Activated CD8-positive, alpha-beta memory T cell treated with anti-CD3 and anti-CD28 coated beads, Interleukin-2, amount 10 ng/mL, durations not matched to agents 7 days and 5 days (primary cell): Measurements from ENCODE around the gene CIB2. TPM values are rescaled to one million over a fixed set of nuclear protein-coding genes. Genes with fewer than 3 reads are reported as not detected.

Experiments used
- ATAC-seq: fragments of 150-1000 bp; cut with Tn5 transposase; one replicate; pipeline ENCODE4 v1.10.0; 2021; ENCODE audit warnings: moderate library complexity
- CTCF ChIA-PET: fragments of 350-600 bp; sonication (Branson Sonifier 250); formaldehyde crosslinking; loops from one replicate; lab custom pipeline; 2021; ENCODE audit warnings: antibody characterized with exemption; lab: Charles Lee
- DNase-seq: peaks from one replicate; pipeline ENCODE4 v3.0.0-alpha.2; 2020
- H3K27ac Mint-ChIP-seq: one replicate; pipeline ENCODE4 v1.8.0; 2021; ENCODE audit warnings: mild to moderate bottlenecking, mixed read lengths
- H3K27me3 Mint-ChIP-seq: one replicate; pipeline ENCODE4 v1.8.0; 2021; ENCODE audit warnings: mixed read lengths
- H3K36me3 Mint-ChIP-seq: one replicate; pipeline ENCODE4 v1.8.0; 2021; ENCODE audit warnings: mild to moderate bottlenecking, mixed read lengths
- H3K4me1 Mint-ChIP-seq: one replicate; pipeline ENCODE4 v1.8.0; 2021; ENCODE audit warnings: mixed read lengths
- H3K4me3 Mint-ChIP-seq: one replicate; pipeline ENCODE4 v1.8.0; 2021; ENCODE audit warnings: mild to moderate bottlenecking, moderate library complexity, mixed read lengths
- H3K9me3 Mint-ChIP-seq: one replicate; pipeline ENCODE4 v1.8.0; 2022; ENCODE audit warnings: low read depth, mixed read lengths
- total RNA-seq, 2 experiments: library from RNA; stranded (reverse); gene quantifications; one replicate each; pipeline ENCODE4 v1.2.3, GENCODE V29; 2021

CIB2 gene
- total RNA-seq, 2 experiments from 2014 or later, result 0.94 to 1.2 TPM

DNA sequence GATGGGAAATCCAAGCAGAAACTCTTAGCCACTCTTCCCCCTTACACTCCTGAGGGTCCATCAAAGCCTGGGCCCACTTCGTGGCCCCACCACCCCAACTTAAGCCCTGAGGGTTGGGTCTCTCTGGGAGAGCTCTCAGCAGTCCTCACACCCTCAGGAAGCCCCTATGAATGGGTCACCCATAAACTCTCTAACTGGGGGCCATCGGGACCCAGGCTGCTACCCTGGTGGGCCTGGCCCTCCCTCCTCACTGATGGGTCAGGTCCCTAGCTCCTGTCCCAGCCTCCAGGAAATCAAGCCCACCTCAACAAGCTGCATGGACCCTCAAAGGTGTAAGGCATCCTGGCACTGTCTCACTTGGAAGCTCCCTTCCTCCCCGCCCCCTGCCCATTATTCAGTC is 19.5 kb downstream of the CIB2 start:
- CTCF ChIA-PET, result interaction anchor here (1.0 to 14.6 kb wide), 15 partner anchors 10 to 311 kb away, joined by 3 to 251 read pairs (median 4); partner anchors contain the start of gene TBC1D2B
- Mint-ChIP-seq H3K4me1 (peaks cover 25% of the 10 kb centered on the region), H3K4me3 (no peak overlapping the region), H3K36me3 (no peaks in the 10 kb centered on the region), H3K9me3 (no peaks in the 10 kb centered on the region), H3K27me3 (no peaks in the 10 kb centered on the region), H3K27ac (no peak overlapping the region)
- ATAC-seq (no peak), DNase-seq (no peak)

DNA sequence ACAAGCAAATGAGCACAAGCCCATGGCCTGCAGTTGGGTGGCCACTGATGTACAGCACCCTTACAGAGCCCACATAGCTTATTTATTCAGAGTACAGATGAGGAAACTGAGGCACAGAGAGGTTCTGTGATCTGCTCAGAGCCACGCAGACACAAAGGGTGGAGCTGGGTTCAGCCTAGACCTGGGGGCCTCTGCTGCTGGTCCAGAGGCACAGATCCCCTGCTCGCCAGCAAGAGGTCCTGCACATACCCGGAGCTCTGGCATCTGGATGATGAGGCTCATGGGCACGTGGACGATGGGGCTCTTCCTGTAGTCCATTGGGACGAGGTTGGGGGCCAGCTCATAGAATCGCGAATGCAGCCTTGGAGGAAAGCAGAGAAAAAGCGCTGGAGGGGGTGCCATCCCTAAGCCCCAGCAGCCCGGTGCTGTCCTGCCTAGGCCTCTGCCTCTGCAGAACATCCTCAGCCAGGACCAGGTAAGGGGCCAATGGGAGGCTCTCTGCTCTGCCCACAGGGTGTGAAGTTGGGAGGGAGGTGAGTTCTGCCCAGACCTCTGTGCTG is 20.2 kb downstream of the CIB2 start:
- H3K9me3 Mint-ChIP-seq, result no peaks in the 10 kb centered on the region
- ATAC-seq, result no peak
- no peak overlapping the region for H3K4me3 Mint-ChIP-seq
- H3K36me3 Mint-ChIP-seq, result no peaks in the 10 kb centered on the region
- CTCF ChIA-PET, result interaction anchor here (0.8 to 14.6 kb wide), 10 partner anchors 36 to 312 kb away, joined by 3 to 251 read pairs (median 58); partner anchors contain the start of gene TBC1D2B
- peaks cover 33% of the 10 kb centered on the region for H3K4me1 Mint-ChIP-seq
- no peak overlapping the region for H3K27ac Mint-ChIP-seq
- H3K27me3 Mint-ChIP-seq, result no peaks in the 10 kb centered on the region
- no peak for DNase-seq

- Mint-ChIP-seq H3K4me3 (no peak overlapping the region), H3K27me3 (no peaks in the 10 kb centered on the region), H3K4me1 (peaks cover 42% of the 10 kb centered on the region), H3K36me3 (no peaks in the 10 kb centered on the region), H3K9me3 (no peaks in the 10 kb centered on the region), H3K27ac (no peak overlapping the region)
- ATAC-seq (no peak), DNase-seq (no peak)
- CTCF ChIA-PET, result interaction anchor here (0.7 to 14.6 kb wide), 12 partner anchors 35 to 153 kb away, joined by 3 to 251 read pairs (median 9); partner anchors contain the start of gene TBC1D2B
Measured at GRCh38 chr15:78110096-78110495, 21.1 kb downstream of the CIB2 start.

- ATAC-seq (no peak), DNase-seq (no peak)
- H3K4me3 Mint-ChIP-seq, result no peak overlapping the region
- H3K27me3 Mint-ChIP-seq, result no peaks in the 10 kb centered on the region
- no peaks in the 10 kb centered on the region for H3K9me3 Mint-ChIP-seq
- H3K4me1 Mint-ChIP-seq, result peaks cover 51% of the 10 kb centered on the region
- CTCF ChIA-PET, result interaction anchor here (0.8 to 14.6 kb wide), 33 partner anchors 9 to 199 kb away, joined by 3 to 251 read pairs (median 7); partner anchors contain the start of genes SH2D7, SKIC8 and TBC1D2B
- H3K36me3 Mint-ChIP-seq, result no peaks in the 10 kb centered on the region
- no peak overlapping the region for H3K27ac Mint-ChIP-seq
Measured at GRCh38 chr15:78109156-78109555, 22.1 kb downstream of the CIB2 start.

DNA sequence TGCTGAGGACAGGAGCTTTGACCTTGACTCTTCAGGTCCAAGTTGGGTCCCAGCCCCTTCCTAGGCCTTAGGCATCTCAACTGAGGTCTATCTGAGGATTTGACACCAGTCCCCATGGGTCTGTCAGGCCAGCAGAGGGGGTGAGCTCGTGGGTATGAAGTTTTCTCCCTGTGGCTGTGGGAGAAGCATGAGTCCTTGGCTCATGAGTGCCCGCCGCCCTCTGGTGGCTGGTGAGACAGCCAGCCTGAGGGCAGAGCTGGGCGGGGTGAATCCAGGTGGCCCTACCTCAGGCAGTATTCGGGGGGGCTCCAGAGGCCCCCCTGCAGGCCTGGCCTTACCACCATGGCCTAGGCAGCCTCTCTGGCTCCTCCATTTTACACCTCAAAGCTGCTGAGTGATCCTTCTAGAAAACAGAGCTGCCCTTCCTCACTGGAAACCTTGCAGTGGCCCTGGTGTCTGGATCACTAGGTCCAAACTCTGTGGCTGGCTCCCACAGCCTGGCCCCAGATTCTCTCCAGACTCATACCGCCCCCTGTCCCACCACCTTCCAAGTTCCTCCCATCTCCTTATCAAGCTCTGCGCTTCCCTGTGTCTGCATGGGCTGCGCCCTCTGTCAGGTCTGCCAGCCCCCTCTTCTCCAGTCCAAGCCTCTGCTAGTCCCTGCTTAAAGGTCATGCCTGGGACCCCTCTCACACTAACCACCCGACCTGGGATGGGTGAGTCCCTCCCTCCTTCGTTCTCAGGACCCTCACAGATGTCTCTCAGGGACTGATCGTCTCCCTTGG is 22.8 kb downstream of the CIB2 start:
- peak; percentile 92 for DNase-seq
- Mint-ChIP-seq H3K27me3 (no peaks in the 10 kb centered on the region), H3K27ac (no peak overlapping the region), H3K4me1 (peaks cover 56% of the 10 kb centered on the region), H3K9me3 (no peaks in the 10 kb centered on the region), H3K4me3 (no peak overlapping the region), H3K36me3 (no peaks in the 10 kb centered on the region)
- peak; percentile 71 for ATAC-seq
- CTCF ChIA-PET, result interaction anchor here (0.6 to 14.6 kb wide), 51 partner anchors 9 to 736 kb away, joined by 3 to 251 read pairs (median 6); partner anchors contain the start of genes CIB2, SH2D7, SKIC8 and TBC1D2B

DNA sequence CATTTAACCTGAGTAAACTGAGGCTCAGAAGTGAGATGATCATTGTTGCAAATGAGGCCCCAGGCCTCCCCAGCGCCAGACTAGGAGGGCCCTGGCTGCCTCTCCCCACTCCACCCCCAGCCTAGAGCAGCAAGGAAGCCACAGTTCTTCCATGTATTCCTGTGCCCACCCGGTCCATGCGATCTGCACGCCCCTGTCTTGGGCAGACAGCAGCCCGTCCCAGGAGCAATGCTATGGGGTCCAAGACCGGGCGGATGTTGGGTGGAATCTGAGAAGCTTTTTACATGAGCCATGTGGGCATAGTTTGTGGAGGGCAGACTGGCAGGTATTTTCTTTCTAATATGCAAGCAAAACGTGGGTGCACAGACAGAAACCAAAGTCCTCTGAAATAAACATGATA is 23.8 kb downstream of the CIB2 start:
- H3K27me3 Mint-ChIP-seq, result no peaks in the 10 kb centered on the region
- H3K4me1 Mint-ChIP-seq, result peaks cover 62% of the 10 kb centered on the region
- H3K4me3 Mint-ChIP-seq, result no peak overlapping the region
- ATAC-seq (no peak), DNase-seq (no peak)
- H3K9me3 Mint-ChIP-seq, result no peaks in the 10 kb centered on the region
- peak overlapping the region; percentile 15 for H3K27ac Mint-ChIP-seq
- CTCF ChIA-PET, result interaction anchor here (0.7 to 14.6 kb wide), 23 partner anchors 15 to 173 kb away, joined by 3 to 251 read pairs (median 12); partner anchors contain the start of genes CIB2, SH2D7 and TBC1D2B
- H3K36me3 Mint-ChIP-seq, result no peaks in the 10 kb centered on the region

GRCh38 chr15:78105476-78106241 is 25.6 kb downstream of the CIB2 start:
- Mint-ChIP-seq H3K4me1 (peaks cover 76% of the 10 kb centered on the region), H3K27ac (peak overlapping the region; percentile 89), H3K4me3 (peak overlapping the region; percentile 59), H3K36me3 (no peaks in the 10 kb centered on the region), H3K9me3 (no peaks in the 10 kb centered on the region), H3K27me3 (no peaks in the 10 kb centered on the region)
- CTCF ChIA-PET, result interaction anchor here (1.2 to 14.6 kb wide), 11 partner anchors 13 to 204 kb away, joined by 4 to 251 read pairs (median 18); partner anchors contain the start of genes SH2D7 and TBC1D2B
- DNase-seq (peak; percentile 71), ATAC-seq (no peak)

- Mint-ChIP-seq H3K4me1 (peaks cover 76% of the 10 kb centered on the region), H3K4me3 (peak overlapping the region; percentile 59), H3K36me3 (no peaks in the 10 kb centered on the region), H3K9me3 (no peaks in the 10 kb centered on the region), H3K27me3 (no peaks in the 10 kb centered on the region), H3K27ac (peak overlapping the region; percentile 89)
- ATAC-seq, result peak; percentile 45
- peak; percentile 80 for DNase-seq
- CTCF ChIA-PET, result interaction anchor here (1.2 to 14.6 kb wide), 11 partner anchors 8 to 203 kb away, joined by 4 to 251 read pairs (median 8); partner anchors contain the start of genes SH2D7 and TBC1D2B
Measured at GRCh38 chr15:78104566-78105475, 26.4 kb downstream of the CIB2 start.

DNA sequence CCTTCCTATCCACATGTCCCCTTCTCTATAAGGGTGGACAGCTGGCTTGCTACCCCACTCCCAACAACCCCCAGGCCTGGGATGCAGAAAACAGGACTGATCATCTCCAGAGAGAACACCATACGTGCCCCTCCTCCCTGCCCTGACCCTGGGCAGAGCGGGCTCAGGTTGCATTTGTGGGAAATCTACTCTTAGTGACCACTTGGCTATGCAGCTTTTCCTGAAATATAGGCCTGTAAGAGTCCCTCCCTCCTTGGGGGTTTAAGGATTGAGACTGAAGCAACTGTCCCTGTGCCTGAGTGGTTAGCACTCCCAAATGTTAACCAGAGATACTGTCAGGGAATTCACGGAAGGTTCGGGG is 27.1 kb downstream of the CIB2 start:
- Mint-ChIP-seq H3K4me3 (peak overlapping the region; percentile 44), H3K27me3 (no peaks in the 10 kb centered on the region), H3K4me1 (peaks cover 76% of the 10 kb centered on the region), H3K27ac (peak overlapping the region; percentile 89), H3K9me3 (no peaks in the 10 kb centered on the region), H3K36me3 (no peaks in the 10 kb centered on the region)
- DNase-seq (no peak), ATAC-seq (peak; percentile 25)
- CTCF ChIA-PET, result interaction anchor here (1.8 to 14.6 kb wide), 8 partner anchors 9 to 147 kb away, joined by 8 to 251 read pairs (median 26); partner anchors contain the start of genes SH2D7 and TBC1D2B

- Mint-ChIP-seq H3K4me3 (peak overlapping the region; percentile 44), H3K9me3 (no peaks in the 10 kb centered on the region), H3K27ac (peak overlapping the region; percentile 89), H3K4me1 (peaks cover 74% of the 10 kb centered on the region), H3K36me3 (no peaks in the 10 kb centered on the region), H3K27me3 (no peaks in the 10 kb centered on the region)
- ATAC-seq (peak; percentile 81), DNase-seq (peak; percentile 93)
- CTCF ChIA-PET, result interaction anchor here (1.8 to 14.6 kb wide), 8 partner anchors 10 to 147 kb away, joined by 8 to 251 read pairs (median 26); partner anchors contain the start of genes SH2D7 and TBC1D2B
Measured at GRCh38 chr15:78103406-78104118, 27.7 kb downstream of the CIB2 start.

DNA sequence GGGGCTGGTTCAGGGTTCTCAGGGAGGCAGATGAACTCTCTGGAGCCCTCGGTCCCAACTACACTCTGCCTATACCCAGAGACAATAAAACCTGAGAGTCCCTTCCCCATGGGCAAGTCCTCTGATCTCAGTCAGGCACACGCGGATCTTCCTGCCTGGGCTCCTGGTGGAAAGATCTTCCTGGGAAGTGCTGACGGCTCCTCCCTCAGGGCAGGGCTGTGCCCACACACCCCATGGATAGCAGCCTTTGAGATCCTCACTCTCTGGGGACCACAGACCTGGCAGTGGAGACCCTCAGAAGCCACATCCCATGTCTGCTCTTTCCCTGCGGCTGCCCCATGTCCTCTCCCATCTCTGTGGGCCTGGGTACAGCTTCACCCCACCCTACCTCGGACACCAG is 28.5 kb downstream of the CIB2 start:
- no peaks in the 10 kb centered on the region for H3K36me3 Mint-ChIP-seq
- H3K9me3 Mint-ChIP-seq, result no peaks in the 10 kb centered on the region
- no peak for DNase-seq

More for the DNA sequence above, 28.5 kb downstream of the CIB2 start:
- Mint-ChIP-seq H3K4me3 (no peak overlapping the region), H3K27me3 (no peaks in the 10 kb centered on the region), H3K27ac (peak overlapping the region; percentile 89), H3K4me1 (peaks cover 65% of the 10 kb centered on the region)
- no peak for ATAC-seq
- CTCF ChIA-PET, result interaction anchor here (1.5 to 14.6 kb wide), 8 partner anchors 9 to 146 kb away, joined by 4 to 251 read pairs (median 26); partner anchors contain the start of genes SH2D7 and TBC1D2B
